Ectodermal cell (in vitro differentiated cells): ENCODE measurements around the gene UVSSA.

Experiments
- H3K27ac ChIP-seq: 2 replicates; pipeline ENCODE4 v1.7.0; 2013; ENCODE audit warnings: mild to moderate bottlenecking, low read depth, low read length; ENCODE audit not compliant: insufficient read depth, poor library complexity, severe bottlenecking
- H3K27me3 ChIP-seq: 2 replicates; pipeline ENCODE4 v1.7.0; 2013; ENCODE audit warnings: mild to moderate bottlenecking, low read length; ENCODE audit not compliant: insufficient read depth, control insufficient read depth, poor library complexity, severe bottlenecking
- H3K36me3 ChIP-seq: one replicate; pipeline ENCODE4 v1.7.0; 2013; ENCODE audit warnings: low read length; ENCODE audit not compliant: control insufficient read depth, insufficient read depth
- H3K4me1 ChIP-seq: one replicate; pipeline ENCODE4 v1.7.0; 2013; ENCODE audit warnings: low read length; ENCODE audit not compliant: control insufficient read depth, insufficient read depth
- H3K4me3 ChIP-seq: 2 replicates; pipeline ENCODE4 v1.7.0; 2013; ENCODE audit warnings: low read depth, low read length, control low read depth; ENCODE audit not compliant: insufficient read depth
- H3K9me3 ChIP-seq: 2 replicates; pipeline ENCODE4 v1.7.0; 2013; ENCODE audit warnings: mild to moderate bottlenecking, low read length, moderate library complexity; ENCODE audit not compliant: control insufficient read depth
- WGBS, 2 experiments: methylation state at CpG; one replicate each; pipeline ENCODE4 v1.1.7; 2013; ENCODE audit warnings: missing lambda C conversion rate in 2 of 2; 5-methylcytosine and 5-hydroxymethylcytosine counted together

UVSSA gene

DNA sequence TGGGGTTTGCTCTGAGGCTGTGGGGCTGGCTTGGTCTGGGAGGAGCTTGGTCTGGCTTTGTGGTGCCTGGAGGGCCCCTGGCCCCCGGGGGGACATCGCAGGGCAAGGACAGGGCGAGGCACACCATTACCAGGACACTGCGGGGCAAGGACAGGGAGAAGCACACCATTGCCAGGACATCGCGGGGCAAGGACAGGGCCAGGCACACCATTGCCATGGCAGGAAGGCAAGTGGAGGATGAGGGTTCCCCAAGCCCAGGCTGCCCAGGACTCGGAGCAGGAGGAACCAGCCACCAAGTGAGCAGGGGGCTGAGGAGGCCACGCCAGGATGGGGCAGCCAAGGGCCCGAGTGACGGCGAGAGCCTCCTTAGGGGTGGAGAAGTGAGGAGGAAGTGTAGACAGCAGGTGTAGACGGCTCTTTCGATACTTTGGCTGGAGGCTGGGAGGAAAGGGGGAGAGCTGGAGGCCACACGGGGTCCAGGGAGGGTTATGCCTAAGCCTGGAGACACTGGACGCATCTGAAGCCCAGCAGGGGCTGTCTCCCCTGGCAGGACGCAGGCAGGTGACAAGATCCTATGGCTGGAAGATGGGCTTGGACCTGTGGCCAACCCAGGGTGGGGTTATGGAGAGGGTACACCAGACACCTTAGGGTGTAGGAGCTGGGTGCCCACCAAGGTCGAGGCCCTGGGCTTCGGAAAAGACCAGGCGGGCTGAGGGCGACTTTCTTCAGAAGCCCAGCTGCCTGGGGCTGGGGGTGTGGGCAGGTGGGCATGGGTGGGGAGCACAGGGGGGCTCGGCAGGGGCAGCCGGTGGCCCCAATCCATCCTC lies 51.9 kb downstream of the UVSSA start:
- 95% methylated on average over 22 of the region's 22 CpGs for WGBS, 2 experiments
- Histone ChIP-seq H3K4me3 (no peak overlapping the region), H3K27me3 (peaks cover 49% of the 10 kb centered on the region), H3K27ac (no peak overlapping the region), H3K36me3 (no peaks in the 10 kb centered on the region), H3K9me3 (no peaks in the 10 kb centered on the region), H3K4me1 (no peaks in the 10 kb centered on the region)

DNA sequence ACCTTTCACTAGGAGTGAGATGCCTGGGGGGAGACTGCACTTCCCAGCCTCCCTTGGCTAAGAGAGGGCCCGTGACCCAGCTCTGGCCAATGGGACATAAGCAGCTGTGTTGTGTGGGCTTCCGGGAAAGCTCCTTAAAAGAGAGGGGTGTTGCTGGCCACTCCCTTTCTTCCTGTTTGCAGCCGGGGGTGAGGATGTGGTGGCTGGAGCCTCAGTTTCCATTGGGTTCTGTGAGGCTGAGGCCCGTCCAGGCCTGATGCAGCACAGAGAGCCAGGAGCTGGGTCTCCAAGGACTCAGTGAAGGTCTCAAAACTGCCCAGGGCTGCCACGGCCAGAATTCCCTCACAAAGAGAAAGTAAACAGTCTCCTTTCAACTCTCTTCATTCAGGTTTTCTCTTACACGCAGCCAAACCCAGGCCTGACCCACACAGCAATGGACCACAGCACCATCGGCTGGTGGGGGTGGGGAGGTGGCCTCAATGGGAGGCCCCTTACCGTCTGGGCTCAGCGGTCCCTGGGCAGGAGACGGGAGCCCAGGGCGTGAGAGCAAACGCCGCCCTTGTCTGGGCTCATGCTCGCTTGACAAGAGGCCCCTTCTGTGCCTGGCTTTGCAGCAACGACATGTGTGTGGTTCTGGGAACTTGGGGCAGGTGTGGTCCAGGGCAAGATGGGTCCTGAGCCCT lies 52.6 kb downstream of the UVSSA start:
- Histone ChIP-seq H3K27ac (no peak overlapping the region), H3K9me3 (no peaks in the 10 kb centered on the region), H3K36me3 (no peaks in the 10 kb centered on the region), H3K4me1 (no peaks in the 10 kb centered on the region), H3K27me3 (peaks cover 57% of the 10 kb centered on the region), H3K4me3 (no peak overlapping the region)
- 78% methylated on average over 15 of the region's 15 CpGs for WGBS, 2 experiments

DNA sequence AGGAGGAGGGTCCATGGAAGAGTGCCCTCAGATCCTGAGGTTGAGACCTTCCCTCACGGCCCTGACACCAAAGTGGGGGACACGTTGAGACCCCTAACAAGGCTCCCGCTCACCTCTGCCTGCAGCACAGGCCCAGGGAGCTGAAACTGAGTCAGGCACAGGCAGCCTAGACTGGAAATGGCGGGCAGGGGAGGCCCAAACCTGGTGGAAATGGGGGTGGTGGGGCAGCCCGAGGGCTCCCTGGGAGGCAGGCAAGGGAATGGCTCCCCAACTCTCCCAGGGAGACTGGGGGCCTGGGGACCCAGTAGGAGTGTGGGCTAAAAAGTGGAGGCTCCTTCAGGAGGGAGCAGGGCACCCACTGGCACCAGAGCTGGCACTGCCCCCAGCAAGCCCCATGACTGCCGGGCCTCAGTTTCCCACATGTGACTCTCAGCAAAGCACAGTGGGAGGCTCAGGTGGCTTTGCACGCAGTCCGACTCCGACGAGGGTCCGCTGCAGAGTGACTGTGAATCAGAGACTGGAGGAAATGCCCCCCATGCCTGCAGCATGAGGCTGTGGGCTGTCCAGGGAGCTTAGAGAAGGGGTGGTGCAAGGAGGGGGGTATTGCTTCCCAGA lies 53.3 kb downstream of the UVSSA start:
- no peak overlapping the region for H3K4me3 ChIP-seq
- no peaks in the 10 kb centered on the region for H3K36me3 ChIP-seq
- H3K9me3 ChIP-seq, result no peaks in the 10 kb centered on the region
- WGBS, 2 experiments, result 92 to 95% methylated on average over 11 of the region's 11 CpGs
- H3K27me3 ChIP-seq, result peaks cover 63% of the 10 kb centered on the region
- H3K27ac ChIP-seq, result no peak overlapping the region
- H3K4me1 ChIP-seq, result no peaks in the 10 kb centered on the region

DNA sequence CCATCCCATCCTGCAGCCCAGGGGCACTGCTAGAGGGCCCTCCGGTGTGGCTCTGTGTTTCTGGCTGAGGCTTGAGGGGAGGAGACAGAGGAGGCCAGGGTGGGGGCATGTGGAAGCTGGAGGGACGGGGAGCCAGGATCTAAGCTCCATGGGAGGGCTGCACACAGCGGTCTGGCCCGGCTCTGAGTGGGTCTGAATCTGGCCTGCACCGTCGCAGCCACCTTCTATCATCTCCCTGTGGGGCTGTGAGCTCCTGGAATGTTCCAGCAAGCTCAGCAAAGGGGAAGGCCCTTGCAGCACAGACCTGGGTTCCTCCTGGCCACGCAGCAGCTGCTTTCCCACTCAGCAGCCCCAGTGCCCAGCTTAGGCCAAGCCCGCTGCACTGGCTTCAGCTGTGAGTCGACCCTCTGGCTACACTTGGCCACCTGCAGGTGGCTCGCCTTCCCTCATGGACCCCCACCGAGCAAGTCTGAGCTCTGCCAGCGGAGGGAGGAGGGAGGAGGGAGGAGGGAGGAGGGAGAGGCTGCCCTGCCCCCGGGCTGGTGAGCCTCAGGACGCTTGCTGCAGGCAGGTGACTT lies 53.9 kb downstream of the UVSSA start:
- Histone ChIP-seq H3K27ac (no peak overlapping the region), H3K4me3 (no peak overlapping the region), H3K9me3 (no peaks in the 10 kb centered on the region), H3K36me3 (no peaks in the 10 kb centered on the region), H3K27me3 (peaks cover 70% of the 10 kb centered on the region), H3K4me1 (no peaks in the 10 kb centered on the region)
- 48 to 50% methylated on average over 11 to 12 of the region's 14 CpGs for WGBS, 2 experiments

DNA sequence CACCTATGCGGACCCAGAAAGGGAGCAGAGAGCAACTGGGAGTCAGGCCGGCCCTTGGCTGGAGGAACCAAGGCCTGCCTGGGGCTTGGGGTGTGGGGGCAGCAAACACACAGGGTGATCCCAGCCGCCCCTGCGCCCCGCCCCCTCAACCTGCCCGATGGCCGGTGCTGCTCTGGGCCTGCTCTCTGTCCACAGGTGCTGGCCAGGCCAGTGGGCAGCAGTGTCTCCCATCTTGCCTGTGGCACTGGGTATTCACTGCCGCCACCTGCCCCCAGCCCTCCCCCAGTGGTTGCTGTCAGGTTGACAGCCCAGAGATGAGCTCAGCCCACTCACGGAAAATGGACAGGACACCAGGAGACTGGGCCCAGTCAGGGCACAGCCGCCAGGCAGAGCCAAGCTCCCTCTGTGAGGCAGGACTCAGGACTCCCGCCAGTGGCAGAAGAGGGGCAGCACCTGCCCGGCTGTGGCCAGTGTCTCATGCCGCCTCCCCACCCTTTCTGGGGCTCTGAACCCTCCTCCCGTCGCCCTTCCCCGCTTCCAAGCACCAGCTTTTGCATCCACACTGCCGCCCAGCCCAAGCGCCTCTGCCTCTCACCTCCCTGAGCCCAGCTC lies 54.5 kb downstream of the UVSSA start:
- WGBS, 2 experiments, result 44 to 50% methylated on average over 18 of the region's 18 CpGs
- H3K4me1 ChIP-seq, result no peaks in the 10 kb centered on the region
- H3K27me3 ChIP-seq, result peaks cover 76% of the 10 kb centered on the region
- no peak overlapping the region for H3K4me3 ChIP-seq
- H3K36me3 ChIP-seq, result no peaks in the 10 kb centered on the region
- H3K9me3 ChIP-seq, result no peaks in the 10 kb centered on the region
- H3K27ac ChIP-seq, result no peak overlapping the region

DNA sequence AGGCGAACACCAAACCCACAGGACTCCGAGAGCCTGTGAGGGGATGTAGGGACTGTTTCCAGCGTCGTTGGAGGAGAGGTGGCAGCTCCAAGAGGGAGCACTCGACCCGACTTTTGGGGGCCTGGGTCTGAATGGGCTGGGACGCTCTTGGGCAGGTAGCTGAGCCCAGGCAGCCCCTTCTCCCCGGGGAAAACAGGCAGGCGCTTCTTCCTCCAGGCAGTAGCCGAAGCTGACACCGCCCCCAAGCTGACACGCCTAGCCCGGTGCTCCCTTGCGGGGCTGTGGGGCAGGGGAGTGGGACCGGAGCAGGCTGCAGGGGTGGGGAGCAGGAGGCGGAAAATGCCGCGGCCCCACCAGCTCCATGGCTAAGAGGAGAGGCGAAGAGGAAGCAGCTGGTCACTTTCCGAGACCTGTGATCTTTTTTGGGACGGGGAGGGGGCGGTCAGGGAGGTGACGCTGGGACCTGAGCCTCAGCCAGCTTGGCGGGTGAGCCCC lies 55.1 kb downstream of the UVSSA start:
- Histone ChIP-seq H3K4me3 (no peak overlapping the region), H3K27ac (no peak overlapping the region)
- WGBS, 2 experiments, result 24 to 26% methylated on average over 24 of the region's 24 CpGs

DNA sequence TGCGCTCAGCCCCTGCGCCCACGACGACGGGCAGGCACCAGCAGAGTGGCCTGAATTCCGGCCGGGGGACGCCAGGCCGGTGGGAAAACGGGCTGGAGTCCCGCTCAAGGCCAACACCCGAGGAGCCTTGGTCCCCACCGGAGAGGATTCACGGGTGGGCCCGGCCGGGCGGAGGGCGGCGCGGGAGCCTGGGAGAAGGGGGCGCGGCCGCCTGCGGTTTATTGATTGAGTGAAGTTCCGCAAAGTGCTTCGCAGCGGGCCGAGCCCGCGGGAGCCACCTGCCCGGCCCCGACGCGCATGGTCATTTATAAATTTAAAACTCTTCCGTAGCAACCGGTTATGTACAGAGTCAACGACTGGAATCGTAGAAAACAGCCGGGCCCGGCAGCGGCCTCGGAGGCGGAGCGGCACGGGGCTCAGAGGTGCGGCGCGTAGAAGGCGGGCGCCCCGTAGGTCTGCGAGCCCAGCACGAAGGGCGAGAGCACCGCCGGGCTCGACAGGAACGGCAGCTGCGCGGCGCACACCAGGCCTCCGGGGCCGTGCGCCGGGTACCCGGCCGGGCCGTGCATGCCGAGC lies 55.6 kb downstream of the UVSSA start:
- H3K27me3 ChIP-seq, result peaks cover 87% of the 10 kb centered on the region

More for the DNA sequence above, 55.1 kb downstream of the UVSSA start:
- H3K9me3 ChIP-seq, result no peaks in the 10 kb centered on the region
- peaks cover 81% of the 10 kb centered on the region for H3K27me3 ChIP-seq
- H3K4me1 ChIP-seq, result no peaks in the 10 kb centered on the region
- no peaks in the 10 kb centered on the region for H3K36me3 ChIP-seq

DNA sequence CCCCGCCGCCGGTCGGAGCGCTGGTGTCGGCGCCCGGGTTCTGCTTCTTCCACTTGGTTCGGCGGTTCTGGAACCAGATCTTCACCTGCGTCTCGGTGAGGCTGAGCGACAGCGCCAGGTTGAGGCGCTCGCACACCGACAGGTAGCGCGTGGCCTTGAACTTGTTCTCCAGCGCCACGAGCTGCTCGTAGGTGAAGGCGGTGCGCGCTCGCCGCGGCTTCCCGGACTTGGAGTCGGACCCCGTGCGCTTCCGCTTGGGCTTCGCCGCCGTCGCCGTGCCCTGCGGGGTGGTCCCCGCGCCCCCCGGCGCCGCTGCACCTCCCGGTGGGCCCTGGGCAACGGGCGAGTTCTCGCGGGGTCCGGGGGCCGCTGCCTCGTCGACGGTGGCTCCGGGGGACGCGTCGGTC lies 56.2 kb downstream of the UVSSA start:
- H3K4me1 ChIP-seq, result no peaks in the 10 kb centered on the region
- H3K4me3 ChIP-seq, result no peak overlapping the region
- H3K9me3 ChIP-seq, result no peaks in the 10 kb centered on the region
- no peaks in the 10 kb centered on the region for H3K36me3 ChIP-seq
- H3K27me3 ChIP-seq, result peaks cover 92% of the 10 kb centered on the region
- H3K27ac ChIP-seq, result no peak overlapping the region
- WGBS, 2 experiments, result 4 to 5% methylated on average over 58 of the region's 58 CpGs

More for the DNA sequence above, 55.6 kb downstream of the UVSSA start:
- Histone ChIP-seq H3K9me3 (no peaks in the 10 kb centered on the region), H3K4me1 (no peaks in the 10 kb centered on the region), H3K27ac (no peak overlapping the region), H3K36me3 (no peaks in the 10 kb centered on the region), H3K4me3 (no peak overlapping the region)
- WGBS, 2 experiments, result 9 to 11% methylated on average over 69 of the region's 69 CpGs

DNA sequence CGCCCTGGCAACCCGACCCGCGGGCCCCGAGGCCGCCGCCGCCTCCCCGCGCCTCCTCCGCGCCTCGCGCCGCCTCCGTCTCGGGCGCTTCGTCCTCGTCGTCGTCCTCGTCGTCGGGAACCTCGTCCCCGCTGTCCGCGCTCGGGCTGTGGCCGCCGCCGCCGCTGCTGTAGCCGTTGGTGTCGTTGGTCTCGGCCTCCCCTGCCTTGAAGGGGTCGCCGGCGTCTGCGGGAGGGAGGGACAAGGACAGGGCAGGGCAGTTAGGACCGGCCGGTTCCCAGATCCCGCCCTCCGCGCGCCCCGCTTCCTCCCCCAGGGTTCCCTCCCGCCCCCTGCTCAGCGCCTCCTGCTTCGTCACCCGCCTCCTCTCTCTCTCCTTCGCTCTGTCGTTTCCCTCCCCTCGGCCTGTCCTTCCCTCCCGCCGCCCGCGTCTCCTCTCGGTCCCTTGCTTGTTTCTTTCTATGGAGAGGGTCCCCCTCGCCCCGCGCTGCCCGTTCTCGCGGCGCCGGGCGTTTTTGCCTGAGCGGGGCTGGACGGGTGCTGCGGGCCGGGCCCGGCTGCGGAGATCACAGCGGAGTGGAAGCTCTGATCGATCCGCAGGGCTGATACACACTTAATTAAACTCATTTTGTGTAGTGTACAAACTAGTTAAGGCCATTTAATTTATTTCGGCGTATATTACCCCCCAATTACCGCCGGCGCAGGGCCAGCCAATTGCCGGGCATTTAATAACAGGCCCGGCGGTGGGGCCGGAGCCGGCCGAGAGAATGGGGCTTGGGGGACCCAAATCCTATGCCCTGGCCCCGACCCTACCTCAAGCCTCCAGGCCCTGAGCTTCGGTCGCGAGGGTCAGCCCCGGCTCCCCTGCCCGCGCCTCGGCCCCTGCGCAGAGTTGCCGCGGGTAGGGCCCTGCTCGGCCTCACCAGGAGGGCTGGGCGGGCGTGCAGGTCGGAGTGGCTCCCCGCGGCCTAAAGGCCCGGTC lies 56.9 kb downstream of the UVSSA start:
- Histone ChIP-seq H3K4me3 (no peak overlapping the region), H3K27me3 (peaks cover 99% of the 10 kb centered on the region), H3K9me3 (no peaks in the 10 kb centered on the region), H3K4me1 (no peaks in the 10 kb centered on the region), H3K36me3 (no peaks in the 10 kb centered on the region), H3K27ac (no peak overlapping the region)
- WGBS, 2 experiments, result 7 to 9% methylated on average over 107 of the region's 107 CpGs
